SK-N-MC (cell line): ENCODE measurements around the gene DYDC2.

Experiments used
- EZH2 ChIP-seq: fragments of 200-600 bp; sonication (generic); IDR thresholded peaks from one replicate; pipeline ENCODE4 v1.6.1; 2017; ENCODE audit warnings: antibody characterized with exemption
- FOXP2 ChIP-seq: optimal IDR thresholded peaks from 2 replicates; pipeline ENCODE3; 2011; ENCODE audit warnings: mild to moderate bottlenecking, moderate library complexity; ENCODE audit not compliant: insufficient read depth; ENCODE audit errors: extremely low read length, control extremely low read depth
- POLR2AphosphoS5 ChIP-seq: IDR thresholded peaks from 2 replicates; pipeline ENCODE4 v1.6.1; 2012; ENCODE audit warnings: mild to moderate bottlenecking, low read depth, low read length, borderline replicate concordance

DNA sequence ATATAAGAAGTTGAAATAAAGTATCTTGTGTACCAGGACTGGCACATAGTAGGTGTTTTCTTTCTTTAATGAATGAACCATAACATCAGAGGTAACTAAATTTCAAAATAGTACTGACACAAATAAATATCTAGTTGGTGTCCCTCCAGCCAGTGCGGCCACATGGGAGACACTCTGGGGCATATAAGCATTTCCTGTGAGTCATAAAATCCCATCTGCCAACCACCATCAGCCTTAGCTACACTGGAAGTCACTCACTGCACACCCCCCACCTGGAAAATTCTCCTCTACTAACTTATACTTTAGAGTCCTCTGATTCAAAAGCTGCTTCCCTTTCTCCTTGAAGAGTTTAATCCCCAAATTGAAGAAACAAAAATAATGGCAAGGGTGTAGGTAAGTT is 32.5 kb upstream of the DYDC2 start:
- TF ChIP-seq POLR2AphosphoS5: no peak
- no peak for TF ChIP-seq EZH2
- TF ChIP-seq FOXP2: no peak
